Hematopoietic multipotent progenitor cell (in vitro differentiated cells): Measurements from ENCODE around the gene ZNF831. TPM values are rescaled to one million over a fixed set of nuclear protein-coding genes. Genes with fewer than 3 reads are reported as not detected.
A peak's percentile ranks its signal among the peaks of the same experiment; 100 is the strongest.

Source experiments
- DNase-seq, 3 donors: peaks; one replicate each; pipeline ENCODE4 v3.0.0-alpha.2; 2011 to 2015; ENCODE audit warnings: low read depth in 2 of 3, low spot score in 2 of 3
- total RNA-seq: library from RNA; depleted of rRNA; stranded (reverse); fragments of >200 nt; gene quantifications from one replicate; pipeline ENCODE4 v1.2.3, GENCODE V29; 2012

ZNF831 gene
- total RNA-seq, 1 donor = 0.81 TPM

DNA sequence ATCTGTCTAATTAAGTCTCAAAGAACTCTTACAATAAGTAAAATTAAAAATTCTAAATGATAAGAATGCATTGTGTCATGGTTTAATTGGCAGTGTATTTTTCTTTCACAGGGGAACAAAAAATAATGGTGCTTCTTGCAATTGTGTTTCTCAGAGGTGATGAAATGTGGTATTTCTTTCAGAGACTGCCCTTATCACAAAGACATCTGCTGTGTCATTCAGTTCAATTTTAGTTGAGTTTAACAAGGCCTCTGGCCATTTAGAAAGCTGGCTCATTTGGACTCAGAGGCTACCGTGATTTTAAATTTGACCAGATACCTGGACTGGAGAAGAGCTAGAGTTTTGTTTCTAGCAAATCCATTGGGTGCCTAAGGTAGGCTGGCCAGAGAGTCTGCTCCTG, 23.6 kb upstream of the ZNF831 start:
- peak in 1 of 3 donors; percentile 52 for DNase-seq

DNA sequence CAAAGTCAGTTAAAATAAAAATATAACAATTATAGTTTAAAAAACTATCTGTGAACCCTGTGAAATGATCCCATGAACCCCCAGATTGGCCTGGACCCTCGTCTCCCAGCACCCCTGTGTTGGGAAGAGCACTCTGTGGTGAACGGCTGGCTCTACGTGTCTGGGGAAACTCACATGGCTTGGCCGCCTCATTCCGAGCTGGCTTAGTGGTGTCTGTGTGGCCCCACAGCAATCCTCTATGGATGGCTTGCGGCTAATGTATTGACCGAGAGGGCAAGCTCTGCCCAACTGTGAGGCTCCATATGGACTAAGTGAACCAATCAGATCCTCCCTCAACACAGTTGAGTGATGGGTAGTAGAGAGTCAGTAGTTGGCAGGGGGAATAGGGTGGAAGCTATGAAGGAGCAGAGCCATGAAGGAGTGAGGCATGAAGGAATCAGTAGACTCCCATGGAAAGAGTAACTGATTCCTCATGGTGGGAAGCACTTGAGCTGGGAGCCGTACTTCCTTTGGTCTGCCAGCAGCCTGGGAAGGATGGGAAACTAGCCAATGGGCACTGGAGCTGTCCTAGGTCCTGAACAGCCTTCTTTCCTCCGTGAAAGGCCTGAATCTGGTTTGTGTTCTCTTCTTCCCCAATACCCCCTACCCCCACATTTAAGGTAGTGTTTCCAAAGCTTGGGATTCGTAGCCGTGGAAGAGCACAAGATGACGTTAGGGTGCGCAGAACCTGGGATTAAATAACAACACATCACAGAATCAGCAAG, 21.6 kb upstream of the ZNF831 start:
- DNase-seq = no peak

DNA sequence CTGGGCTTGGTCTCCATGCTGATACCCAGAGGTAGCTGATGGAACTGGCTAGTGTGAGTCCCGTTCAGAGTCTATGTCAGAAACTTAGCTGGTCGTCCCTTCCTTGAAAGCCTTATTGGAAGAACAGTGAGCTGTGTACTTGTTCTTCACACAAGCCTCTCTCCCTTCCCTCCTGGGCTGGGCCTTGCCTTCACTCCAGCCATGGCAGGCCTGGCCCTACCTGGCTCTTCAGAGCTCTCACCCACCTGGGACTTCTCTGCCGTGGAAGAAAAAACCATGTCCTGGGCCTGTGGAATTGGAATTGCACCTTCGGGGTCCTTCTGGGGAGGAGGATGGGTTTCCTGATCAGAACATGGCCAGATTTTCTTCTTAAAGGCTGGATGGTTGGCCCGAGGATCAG, 20.3 kb upstream of the ZNF831 start:
- no peak for DNase-seq

DNA sequence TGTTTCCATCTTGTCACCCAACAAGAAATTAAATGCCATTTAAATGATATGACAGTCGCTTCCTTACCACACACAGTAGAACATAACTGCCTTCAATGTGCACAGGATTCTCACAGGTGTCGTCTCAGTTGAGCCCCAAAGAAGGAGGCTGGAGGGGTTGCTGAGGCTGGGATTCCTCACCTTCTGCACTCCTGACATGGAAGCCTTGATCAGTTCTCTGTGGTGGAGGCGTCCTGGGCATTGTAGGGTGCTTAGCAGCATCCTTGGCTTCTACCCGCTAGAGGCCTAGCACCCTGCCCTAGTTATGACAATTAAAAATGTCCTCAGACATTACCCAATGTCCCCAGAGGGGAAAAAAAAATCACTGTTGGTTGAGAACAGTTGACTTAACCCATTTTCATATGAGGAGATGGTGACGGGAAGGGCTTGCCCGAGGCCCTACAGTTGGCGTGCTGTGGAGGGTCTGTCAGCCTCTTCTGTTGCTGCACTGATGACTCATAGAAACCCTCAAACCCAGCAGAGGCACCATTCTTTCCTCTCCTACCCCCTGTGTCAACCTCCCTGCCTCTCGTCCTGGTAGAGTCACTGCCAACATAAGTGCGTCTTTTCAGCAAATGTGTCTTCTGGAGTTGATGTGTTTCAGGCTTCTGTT, 19.3 kb upstream of the ZNF831 start:
- DNase-seq = no peak

DNA sequence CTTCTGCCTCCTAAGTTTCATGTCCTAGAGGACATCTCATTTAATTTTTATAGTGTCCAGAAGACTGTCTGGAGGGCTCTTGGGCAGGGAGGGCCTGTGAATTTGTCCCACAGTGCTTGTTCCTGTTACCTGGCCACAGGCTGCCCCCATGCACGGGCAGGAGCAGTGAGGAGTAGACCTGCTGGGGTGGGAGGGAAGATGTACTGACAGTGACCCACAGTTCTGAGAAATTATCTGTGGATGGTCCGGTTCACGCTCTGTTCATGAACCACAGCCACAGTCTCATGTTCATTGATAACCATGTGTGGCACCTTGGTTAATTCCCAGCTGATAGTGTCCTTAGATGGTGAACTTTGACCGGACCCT, 18.8 kb upstream of the ZNF831 start:
- no peak for DNase-seq

DNA sequence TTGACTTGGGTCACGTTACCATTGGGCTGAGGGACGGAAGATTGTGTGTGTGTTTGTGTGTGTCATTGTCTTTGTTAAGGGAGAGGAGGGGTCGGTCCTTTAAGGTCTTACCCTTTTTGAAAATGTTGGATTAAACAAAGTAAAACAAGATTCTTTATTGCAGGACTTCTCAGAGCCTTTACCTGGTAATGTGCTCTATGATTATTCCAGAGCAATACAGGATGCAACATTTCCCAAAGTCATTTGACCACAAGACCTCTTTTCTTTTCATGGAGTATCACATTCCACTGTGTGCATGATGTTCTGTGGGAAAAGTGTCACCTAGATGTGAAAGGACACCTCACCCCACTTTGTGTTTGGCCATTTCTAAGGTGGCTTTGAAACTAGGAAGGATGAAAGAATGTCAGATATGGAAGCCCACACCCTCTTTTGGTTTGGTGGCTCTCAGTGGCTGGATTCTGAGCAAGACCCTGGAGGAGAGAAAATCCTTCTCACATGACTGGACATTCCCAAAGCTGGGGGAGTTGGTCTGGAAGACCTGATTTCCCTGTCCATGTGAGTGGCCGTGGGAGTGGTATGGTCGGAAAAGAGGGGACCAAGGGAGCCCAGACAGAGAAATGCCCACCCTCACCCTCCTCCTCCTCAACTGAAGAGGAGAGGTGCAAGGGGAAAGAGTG, 18.2 kb upstream of the ZNF831 start:
- no peak for DNase-seq

DNA sequence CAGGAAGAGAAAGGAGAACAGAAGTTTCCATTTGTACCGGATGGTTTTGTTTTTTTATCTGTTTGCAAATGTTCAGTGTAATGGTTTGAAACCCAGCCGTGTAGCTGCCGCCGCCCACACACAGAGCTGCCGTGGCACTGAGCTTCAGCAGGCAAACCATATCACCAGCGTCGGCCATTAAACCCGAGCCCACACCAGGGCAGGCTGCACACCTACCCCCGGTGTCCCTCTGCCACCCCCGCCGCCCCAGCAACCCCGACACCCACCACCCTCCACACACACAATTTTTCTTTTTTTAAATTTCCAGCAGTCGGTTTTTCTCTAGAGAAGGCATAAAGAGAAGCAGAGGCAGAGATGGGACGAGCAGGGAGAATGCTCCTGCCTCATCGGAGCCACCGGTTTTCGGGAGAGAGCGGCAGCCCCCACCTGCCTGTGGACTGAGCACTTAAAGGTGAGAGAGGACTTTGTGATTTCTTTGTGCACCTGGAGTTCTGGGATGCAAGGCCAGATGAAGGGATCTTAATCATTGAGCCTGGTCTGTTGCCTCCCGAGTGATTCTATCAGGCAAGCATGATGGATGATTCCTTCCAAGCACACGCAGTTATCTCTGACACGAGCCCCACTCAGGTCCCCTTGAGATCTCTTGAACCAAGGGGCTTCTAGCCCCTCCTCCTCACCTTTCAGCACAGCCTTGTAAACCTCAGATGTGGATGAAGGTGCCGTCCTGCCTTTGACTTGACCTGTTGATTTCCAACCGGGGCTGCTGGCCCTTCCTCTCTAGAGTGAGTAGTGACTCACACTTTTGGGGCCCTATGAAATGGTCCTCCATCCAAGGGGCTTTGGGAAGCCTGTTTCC, 17.5 kb upstream of the ZNF831 start:
- no peak for DNase-seq

DNA sequence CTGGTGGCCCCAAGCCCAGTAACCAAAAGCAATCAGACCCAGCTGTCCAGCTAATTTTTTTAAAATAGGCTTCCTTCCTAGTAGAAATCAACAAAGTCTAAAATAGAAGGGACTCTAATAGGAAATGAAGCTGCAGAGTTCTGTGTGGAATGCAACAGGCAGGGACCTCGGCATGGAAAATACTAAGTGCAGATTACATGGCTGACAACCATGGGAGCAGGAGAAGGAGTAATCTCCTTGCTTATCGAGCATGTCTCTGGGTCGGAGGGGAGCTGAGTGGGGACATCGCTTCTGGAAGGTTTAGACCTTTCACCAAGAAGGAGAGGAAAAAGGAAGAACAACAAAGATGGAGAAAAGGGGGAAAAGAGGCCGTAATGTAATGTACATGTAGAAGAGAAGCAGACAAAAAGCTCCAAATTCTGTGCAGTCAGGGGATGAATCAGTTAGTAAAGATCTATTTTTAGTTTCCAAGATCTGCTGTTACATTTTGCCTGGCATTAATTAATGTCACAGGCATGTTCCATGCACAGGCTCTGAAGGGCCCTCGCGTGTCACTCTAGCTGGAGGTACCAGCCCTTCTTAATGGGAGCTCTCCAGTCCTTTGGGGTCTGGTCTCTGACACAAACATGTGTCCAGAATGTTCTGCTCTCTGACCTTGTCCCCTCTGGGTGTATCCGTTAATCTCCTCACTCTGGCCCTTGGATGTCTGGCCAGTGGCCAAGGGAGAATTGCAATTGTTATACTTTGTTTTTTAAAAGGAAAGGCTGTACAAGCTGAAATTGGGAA, 16.6 kb upstream of the ZNF831 start:
- no peak for DNase-seq

DNA sequence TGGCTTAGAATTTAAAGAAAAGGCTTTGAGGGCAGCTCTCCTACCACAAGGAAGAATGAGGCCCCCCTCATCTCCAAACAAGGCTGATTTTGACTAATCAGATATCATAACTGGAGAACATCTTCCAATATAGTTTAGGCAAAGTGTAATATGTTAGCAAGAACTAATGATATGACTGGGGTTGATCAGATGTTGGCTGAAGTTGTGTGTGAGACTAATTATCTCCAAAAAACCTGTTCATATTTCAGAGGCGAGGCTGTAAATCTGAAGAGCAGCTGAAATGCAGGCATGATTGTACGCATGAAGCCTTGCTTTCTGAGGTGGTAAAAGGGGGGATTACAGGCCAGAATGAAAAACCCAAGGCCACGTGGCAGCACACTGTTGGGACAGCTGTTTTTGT, 16.0 kb upstream of the ZNF831 start:
- no peak for DNase-seq

DNA sequence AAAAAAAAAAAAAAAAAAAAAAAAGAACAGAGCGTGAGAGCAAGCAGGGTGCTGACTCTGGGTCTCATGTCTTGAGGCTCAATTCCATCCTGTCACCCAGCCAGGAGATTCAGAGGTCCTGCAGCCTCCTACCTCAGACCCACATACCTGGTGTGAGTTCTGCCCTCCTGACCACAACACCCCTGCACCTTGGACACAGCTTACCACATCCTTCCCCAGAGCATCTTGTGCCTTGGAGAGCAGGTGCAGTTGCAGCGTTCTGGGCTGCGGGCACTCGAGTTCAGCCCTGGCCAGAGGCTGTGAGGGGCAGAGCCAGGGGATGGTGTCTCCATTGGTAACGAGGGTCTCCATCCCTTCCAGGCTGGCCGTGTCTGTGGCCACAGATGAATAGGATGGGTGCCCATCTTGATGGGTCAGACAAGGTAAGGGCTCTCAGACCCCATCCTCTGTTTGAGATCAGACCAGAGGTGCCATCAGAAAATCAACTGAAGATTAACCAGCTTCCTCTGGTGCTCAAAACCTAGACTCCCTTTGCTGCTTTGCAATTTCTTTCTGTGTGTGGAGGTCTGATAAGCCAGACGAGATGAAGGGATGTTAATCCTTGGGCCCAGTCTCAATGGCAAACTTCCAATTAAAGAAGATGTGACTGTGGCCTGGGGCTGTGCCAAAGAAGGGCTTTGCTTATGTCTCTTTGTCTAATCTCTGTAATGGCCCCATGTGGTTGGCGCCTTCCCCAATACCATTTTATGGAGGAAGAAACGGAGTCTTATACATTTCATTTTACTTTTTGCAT, 14.7 kb upstream of the ZNF831 start:
- peak in 2 of 3 donors; percentile 71 to 90 for DNase-seq

DNA sequence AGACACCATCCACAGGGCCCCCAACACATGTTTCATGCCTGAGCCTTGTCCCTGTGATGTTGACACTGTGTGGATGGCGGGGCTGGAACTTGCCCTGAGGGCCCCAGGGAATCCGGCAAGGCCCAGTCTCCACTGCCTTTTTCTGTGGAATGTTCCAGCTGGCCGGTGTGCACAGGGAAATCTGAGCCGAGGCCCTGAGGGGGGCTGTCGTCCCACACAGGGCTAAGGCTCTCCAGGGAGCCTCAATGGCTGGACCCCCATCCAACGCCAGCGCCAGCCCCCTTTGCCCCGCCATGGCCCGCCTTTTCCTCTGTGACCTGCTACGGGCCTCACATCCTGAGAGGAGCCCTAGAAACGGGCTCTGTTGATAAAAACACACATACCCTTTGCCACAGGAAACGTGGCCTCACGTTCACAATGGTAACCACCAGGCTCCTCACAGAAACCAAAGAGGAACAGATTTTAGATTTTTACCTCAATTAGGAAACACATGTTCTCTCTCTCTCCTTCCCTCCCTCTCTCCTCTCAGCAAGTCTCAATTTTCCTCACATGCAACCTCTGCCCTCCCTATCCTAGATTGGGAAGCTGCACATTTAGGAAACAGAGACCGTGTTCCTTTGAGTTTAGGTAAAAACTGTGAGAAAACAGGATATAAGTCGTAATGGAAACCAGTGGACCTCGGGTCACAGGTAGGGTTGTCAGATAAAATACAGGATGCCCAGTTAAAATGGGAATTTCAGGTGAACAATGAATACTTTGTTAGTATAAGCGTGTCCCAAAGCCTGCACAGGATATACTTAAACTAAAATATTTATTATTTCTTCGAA, 13.7 kb upstream of the ZNF831 start:
- DNase-seq = peak in 2 of 3 donors; percentile 91 to 98

DNA sequence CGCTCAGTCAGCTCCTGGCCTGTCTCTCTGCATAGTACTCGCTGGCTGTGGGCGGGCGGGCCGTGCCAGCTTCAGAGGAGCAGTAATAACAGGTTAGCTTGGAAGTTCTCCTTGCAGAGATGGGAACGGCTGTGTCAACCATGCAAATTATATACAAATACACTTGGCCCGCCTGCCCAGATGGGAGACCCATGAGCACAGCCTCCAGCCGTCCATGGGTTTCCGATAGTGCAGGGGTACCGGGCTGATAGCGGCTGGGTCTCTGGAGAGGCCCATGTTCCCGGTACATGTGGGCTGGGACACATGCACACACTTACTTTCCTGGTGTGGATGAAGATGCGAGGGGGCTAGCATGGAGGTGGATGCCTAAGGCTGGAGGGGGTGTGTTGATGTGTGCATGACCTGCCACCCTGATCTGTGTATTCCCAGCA, 12.8 kb upstream of the ZNF831 start:
- DNase-seq = no peak

DNA sequence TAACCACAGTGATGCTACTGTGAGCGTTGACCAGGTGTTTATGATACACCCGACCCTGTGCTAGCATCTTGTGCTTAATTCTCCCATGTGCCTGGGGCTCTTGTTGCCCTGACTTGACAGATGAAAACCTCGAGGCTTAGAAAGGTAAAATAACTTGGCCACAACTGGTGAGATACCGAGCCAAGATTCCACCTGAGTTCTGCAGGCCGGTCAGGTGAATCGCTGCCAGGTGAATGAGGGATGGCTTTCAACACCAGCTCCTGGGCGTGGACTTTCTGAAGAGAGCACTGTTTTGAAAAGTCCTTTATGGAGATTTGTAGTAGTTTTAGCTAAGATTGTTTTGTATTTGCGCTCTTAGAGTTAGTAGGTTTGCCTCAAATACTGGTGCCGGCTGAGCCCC, 12.2 kb upstream of the ZNF831 start:
- no peak for DNase-seq

DNA sequence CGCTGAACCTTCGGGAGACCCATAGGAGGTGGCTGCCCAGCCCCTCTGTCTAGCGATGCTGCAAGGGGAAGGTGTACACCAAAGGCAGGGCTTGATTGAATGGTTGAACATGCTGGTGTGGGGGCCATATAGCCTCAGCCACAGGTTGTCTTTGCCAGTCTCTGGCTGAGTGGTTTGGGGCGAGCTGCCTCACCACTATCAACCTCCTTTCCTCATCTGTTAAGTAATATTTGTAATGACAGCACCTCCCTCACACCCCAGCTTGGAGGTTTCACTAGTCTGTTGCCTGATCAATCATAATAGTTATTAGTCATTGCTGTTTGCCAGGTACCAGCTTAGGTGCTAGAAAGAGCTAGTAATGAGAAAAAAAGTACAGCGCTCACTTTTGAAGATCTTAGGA, 11.8 kb upstream of the ZNF831 start:
- no peak for DNase-seq

DNA sequence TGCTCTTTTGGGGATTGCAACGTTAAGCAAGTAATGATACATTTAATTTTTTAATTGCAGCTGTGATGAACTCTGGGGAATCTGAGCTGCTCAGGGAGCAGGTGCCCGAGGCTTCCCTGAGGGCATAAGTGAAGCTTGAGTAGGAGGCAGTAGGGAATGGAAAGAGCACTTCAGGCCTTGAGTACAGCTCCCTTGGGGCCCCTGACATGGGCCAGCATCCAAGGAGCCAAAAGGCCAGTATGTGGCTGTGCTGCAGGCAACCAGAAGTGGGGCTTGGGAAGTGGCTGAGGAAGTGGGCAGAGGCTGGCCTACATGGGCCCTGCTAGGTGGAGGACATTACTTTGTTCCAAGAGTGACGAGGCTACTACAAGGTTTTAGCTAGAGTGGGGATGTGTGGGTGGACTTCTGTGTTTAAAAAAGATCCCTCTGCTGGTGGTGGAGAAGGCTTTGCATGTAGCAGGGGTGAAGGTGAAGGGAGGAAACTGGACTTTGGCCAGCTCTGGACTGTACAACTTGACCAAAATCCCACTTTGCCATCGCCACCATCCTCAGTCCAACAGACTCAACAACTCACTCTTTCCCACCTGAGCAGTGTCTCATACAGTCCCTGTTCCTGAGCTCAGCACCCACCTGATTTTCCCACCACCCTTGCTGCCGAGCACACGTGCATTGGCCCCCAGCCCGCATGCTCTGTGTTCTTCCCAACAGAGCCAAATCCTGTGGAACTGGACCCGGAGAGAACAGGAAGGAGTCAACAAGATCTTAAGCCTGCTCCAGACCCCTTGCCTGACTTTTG, 10.9 kb upstream of the ZNF831 start:
- no peak for DNase-seq

DNA sequence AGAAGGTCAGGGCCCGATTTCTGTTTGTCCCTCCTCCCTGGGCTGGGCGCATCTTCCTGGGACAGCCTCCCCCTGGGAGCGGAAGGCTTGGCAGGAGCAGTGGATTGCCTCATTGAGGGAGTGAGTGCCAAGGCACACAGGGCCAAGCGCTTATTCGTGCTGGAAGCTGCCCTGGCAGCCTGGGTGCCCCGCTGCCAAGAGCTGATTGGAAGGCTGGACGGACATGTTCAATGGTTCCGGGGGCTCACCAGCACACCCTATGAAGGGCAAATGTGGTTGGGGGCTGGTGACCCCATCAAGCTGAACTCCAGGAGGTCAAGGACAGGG, 10.3 kb upstream of the ZNF831 start:
- DNase-seq = no peak

DNA sequence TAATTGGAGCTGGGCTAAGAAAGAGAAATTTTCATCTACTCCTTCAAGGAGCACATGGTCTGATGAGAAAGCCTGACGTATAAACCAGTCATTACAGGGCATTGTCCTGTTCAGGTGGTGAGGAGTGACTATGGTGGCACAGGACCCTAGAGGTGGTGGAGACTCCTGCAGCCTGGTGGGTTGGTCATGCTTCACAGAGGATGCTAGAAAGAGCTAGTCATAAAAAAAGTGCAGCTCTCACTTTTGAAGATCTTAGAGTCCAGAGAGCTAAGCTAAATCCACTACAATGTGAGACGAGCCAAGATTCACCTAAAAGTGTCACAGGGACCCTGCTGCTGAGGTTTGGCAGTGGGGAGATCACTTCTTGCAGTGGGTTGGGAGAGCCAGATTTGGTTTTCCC, 9.8 kb upstream of the ZNF831 start:
- DNase-seq = no peak
